GM12864 (cell line): ENCODE results near the gene KRTAP19-3.
"Not testable (repeated sequence)": the region's sequence is repeated elsewhere in the genome, so short reads cannot be mapped to it uniquely, and the experiment has no call there.

ENCODE experiments used
- DNase-seq: peaks from one replicate; pipeline ENCODE4 v3.0.0-alpha.2; 2011; ENCODE audit warnings: low read depth
- H3K4me3 ChIP-seq: 2 replicates; pipeline ENCODE4 v1.5.1; 2011; ENCODE audit warnings: mild to moderate bottlenecking, low read depth, low read length, control low read depth
- CTCF ChIP-seq: IDR thresholded peaks from 2 replicates; pipeline ENCODE4 v1.5.1; 2011; ENCODE audit warnings: low read depth, mild to moderate bottlenecking, moderate library complexity, low read length, control low read depth, inconsistent platforms; ENCODE audit errors: missing control alignments

KRTAP19-3 gene

GRCh38 chr21:30491963-30492428, at the start of gene KRTAP19-3:
TSS of gene KRTAP19-3 (minus strand) at chr21:30492013. CDS start at chr21:30491957, 56 bp downstream.
- no peak for DNase-seq
- no peak within 1 kb of the TSS for H3K4me3 ChIP-seq
- TF ChIP-seq CTCF: no peak

GRCh38 chr21:30518876-30519275, 27.1 kb upstream of the KRTAP19-3 start:
- no peak overlapping the region for H3K4me3 ChIP-seq
- DNase-seq: no peak
- TF ChIP-seq CTCF: no peak

GRCh38 chr21:30515681-30516080, 23.9 kb upstream of the KRTAP19-3 start:
- DNase-seq: no peak
- no peak for TF ChIP-seq CTCF
- no peak overlapping the region for H3K4me3 ChIP-seq

- not testable (repeated sequence) for H3K4me3 ChIP-seq, DNase-seq
- TF ChIP-seq CTCF: peak; percentile 30
Observed at GRCh38 chr21:30505621-30506205, 13.9 kb upstream of the KRTAP19-3 start.

GRCh38 chr21:30502041-30502440, 10.2 kb upstream of the KRTAP19-3 start, which contains the start of gene KRTAP19-5:
TSS of gene KRTAP19-5 (minus strand) at chr21:30502141. CDS start at chr21:30502090, 51 bp downstream.
- H3K4me3 ChIP-seq: no peak within 1 kb of the TSS
- no peak for DNase-seq
- no peak for TF ChIP-seq CTCF

- TF ChIP-seq CTCF: no peak
- no peak within 1 kb of the TSS for H3K4me3 ChIP-seq
- DNase-seq: no peak
Observed at GRCh38 chr21:30497065-30497464, 5.3 kb upstream of the KRTAP19-3 start, which contains the start of gene KRTAP19-4. TSS of gene KRTAP19-4 (minus strand) at chr21:30497165. CDS start at chr21:30497110, 55 bp downstream.

GRCh38 chr21:30487336-30487735, 4.5 kb downstream of the KRTAP19-3 start, which contains the start of gene KRTAP19-2:
TSS of gene KRTAP19-2 (minus strand) at chr21:30487436. CDS start at chr21:30487348, 88 bp downstream.
- TF ChIP-seq CTCF: no peak
- DNase-seq: no peak
- H3K4me3 ChIP-seq: no peak within 1 kb of the TSS
